Right lung (tissue), 5 donors: ENCODE measurements around the gene CORO1C. TPM values are rescaled to one million over a fixed set of nuclear protein-coding genes. Genes with fewer than 3 reads are reported as not detected.

Experiments
- DNase-seq, 2 donors: peaks; one replicate each; pipeline ENCODE4 v3.0.0-alpha.2; 2013
- polyA plus RNA-seq, 5 donors: library from polyadenylated mRNA; unstranded; fragments of 120-200 nt; gene quantifications; one replicate each; pipeline versions ENCODE4 v1.2.1 to v1.2.3, GENCODE V29; 2013; ENCODE audit warnings: inconsistent platforms in 1 of 5, low replicate concordance in 1 of 5; ENCODE audit not compliant: insufficient read length in 5 of 5, insufficient read depth in 1 of 5

Gene CORO1C
- polyA plus RNA-seq, 5 donors = 61.8 to 95.3 (median 82.1) TPM

- no peak for DNase-seq
Observed at GRCh38 chr12:108653082-108653516, 78.2 kb downstream of the CORO1C start.

DNA sequence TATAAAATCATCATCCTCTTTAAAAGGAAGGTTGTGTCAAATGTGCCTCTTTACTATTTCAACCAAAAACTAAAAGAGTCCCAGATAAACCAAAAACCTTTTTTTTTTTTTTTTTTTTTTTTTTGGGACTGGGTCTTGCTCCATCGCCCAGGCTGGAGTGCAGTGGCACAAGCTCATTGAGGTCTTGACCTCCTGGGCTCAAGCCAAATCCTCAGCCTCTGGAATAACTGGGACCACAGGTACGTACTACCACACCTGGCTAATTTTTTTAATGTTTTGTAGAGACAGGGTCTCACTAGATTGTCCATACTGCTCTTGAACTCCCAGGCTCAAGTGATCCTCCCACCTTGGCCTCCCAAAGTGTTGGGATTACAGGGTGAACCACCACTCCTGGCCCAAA is 81.2 kb downstream of the CORO1C start:
- DNase-seq = no peak

DNA sequence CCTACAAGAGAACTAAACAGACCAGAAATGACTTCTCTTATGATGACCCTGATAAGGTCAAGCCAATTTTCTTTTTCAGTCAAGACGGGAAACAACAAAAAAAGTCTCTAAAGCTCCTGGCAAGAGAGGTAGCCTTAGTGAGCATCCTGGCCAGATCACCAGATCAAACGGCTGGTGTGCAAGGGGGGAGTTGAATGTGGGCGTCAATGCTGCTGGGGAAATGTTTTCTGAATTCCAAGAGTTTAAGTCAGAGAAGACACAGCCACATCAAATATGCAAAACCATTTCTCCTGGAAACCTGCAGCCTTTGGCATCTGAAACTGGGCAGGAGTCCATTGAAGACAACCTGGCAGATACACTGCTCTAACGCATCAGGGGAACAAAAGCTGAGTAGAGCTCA is 81.6 kb downstream of the CORO1C start:
- DNase-seq = no peak

DNA sequence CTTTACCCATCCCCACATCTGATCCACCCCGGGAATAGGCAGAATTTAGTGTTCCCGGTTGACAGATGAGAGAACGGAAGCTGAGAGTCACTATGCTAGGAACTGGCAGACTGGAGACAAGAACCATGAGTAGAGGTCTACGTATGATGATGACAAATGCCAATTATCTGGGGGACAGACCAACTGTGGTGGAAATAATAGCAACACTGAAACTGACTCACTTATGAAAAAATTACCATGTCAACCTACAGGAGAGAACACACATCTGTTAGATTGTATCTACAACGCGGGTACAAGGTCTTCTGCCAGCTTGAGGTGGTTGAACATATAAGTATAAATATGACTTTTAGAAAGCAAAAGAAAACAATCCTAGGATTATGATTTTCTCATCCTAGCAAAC is 82.2 kb downstream of the CORO1C start:
- no peak for DNase-seq

DNA sequence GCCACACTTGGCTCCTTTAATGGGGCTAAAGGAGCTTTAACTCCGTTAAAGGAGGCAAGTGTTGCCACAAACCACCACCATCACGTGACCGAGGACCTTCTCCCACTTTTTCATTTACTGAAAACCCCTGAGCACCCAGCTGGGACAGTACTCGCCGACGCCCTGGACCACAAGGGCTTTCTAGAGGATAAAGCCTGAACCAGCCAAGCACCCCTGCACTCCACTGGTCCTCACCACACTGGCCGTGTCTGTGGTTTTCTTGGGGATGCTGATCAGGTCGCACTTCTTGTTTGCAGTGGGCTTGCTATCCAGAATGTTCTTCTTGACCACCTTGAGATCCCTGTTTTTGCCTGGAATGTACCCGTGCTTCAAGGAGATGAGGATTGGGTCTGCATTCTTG is 82.9 kb downstream of the CORO1C start:
- no peak for DNase-seq

DNA sequence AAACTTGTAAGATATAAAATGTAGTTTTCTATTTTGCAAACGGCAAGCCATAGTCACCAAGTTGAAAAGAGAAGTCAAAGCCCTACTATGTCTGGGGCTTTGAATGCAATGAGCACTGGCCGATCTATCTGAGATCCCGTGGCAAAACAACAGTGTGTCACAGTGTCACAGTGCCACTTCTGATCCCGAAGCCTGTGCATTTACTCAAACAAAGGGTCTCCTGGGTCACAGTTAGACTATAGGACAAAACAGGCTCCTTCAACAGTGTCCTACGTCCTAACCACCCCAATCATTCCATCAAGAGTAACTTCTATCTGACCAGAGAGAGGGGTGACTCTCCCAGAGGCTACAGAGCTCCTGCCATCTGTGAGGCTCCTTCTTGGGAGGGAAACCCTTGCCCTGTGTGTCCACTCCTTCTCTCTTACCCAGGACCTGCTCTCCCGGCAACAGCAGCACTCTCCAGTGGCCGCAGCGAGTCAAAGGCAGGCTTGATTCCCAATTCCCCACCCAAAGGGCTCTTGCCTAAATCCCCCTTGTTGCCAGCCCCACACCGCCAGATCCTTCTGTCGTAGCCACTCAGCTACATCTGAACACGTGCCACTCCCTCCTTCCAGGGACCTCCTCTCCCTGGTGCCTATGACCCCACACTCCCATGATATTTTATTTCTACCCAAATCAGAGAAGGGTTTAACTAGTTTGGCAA is 83.6 kb downstream of the CORO1C start:
- no peak for DNase-seq

- no peak for DNase-seq
Observed at GRCh38 chr12:108646600-108647579, 84.4 kb downstream of the CORO1C start.

- DNase-seq = no peak
Observed at GRCh38 chr12:108645686-108646599, 85.4 kb downstream of the CORO1C start.

DNA sequence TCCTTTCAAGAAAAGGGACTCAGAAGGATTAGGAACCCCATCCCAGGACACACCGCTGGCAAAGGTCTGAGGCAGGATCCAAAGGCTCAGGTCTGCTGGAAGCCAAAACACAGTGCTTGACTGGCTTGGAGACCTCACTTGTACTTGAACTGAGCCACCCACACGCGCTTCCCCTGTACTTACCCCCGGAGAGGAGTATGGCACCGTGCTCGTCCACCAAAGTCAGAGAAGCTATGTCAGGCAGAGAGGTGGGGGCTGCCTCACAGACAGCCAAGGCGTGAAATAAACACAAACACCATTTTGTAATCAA is 86.6 kb downstream of the CORO1C start:
- no peak for DNase-seq

- no peak for DNase-seq
Observed at GRCh38 chr12:108643941-108644810, 87.1 kb downstream of the CORO1C start.

DNA sequence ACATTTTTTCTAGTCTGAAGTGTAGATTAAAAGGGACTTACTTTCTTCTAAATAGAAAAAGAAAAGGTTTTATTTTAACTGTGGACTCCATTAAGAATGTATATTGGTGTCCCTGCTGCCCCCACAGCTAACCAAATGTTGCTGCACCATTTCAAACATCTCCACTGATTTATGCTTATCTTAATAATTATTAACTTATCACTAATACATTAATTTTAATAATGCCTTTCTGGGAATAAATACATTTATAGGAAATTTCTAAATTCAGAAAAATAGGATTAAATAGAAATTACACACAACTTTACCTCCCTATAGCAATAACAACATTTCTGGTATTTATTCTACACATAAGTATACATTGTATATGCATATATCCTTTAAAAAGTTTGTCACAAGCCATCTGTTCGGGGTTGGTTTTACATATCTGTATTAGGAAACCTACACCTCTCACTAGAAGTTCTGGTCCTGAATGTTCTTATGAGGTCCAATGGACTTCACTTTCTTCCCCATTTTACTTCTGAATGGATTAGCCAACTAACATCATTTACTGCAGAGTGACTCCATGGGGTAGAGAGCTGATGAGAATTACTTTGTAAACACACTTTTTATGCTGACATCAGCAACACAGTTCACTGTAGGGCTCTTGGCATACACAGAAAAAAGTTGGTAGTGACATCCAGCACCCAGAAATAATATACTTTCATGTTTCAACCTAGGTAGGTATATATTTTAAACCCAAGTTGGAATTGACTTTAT is 88.2 kb downstream of the CORO1C start:
- no peak for DNase-seq

- DNase-seq = no peak
Observed at GRCh38 chr12:108642269-108642870, 88.9 kb downstream of the CORO1C start.

DNA sequence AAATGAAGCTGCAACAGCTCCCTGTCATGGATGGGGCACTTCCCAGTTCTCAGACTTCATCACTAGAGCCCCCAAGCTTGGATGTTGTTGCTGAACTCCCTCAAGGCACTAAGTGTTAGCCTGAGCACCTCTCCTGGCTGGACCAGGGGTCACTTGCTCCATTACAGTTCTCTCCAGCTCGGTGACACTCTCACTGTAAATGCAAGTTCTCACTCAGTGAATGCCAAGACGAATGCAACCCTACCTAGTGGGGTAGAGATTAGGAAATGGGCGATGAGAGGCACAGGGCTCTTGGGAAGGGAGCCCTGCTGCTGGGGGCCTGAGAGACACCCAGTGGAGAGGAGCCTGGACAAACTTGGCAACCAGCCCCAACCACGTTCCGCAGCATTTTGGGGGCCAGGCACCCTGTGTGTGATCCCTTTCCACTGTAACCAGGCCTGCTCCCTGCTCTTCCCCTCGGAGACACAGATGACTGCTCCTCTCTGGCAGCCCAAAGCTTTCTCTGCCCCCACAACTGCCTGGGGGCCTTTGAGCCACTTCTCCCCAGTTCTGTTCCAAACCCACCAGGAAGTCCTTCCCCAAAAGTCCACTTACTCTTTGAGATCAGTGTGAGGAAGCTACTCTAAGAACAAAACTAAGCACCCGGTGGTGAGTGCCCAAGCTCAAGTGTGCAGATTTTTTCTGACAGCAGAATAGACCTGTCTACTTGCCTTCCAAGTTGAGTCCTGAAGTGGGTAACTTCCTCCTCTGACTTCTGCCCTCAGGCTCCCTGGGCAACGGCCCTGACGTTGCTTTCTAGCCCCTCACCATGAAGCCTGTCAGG is 89.7 kb downstream of the CORO1C start:
- no peak for DNase-seq

DNA sequence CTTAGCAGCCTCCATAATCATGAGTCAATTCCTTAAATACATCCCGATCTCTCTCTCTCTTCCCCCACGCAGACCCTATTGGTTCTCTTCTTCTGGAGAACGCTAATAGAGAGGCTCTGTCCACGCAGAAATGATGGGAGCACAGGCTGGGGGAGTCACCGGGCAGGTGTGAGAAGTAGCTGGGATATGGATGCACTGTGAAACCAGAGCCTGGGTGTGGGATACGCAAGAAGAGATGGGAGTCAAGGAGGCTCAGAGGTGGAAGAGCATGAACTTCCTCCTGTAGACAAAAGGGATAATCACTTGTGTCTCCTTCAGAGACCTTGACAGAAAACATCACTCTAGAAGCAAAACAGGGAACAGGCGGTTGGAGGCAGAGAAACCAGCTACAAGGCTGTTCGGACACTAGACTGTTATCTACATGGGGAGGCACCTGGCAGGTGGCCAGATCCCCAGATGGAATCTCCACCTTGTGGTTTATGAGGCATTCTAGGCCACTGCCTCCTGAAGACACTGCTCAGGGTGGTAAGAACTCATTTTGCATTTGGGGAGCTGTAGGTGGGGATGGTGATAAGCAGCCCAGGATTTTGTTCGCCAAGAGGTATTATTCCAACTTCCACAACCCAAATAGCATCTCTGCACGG is 90.4 kb downstream of the CORO1C start:
- no peak for DNase-seq

GRCh38 chr12:108638997-108639822 is 92.1 kb downstream of the CORO1C start:
- no peak for DNase-seq

DNA sequence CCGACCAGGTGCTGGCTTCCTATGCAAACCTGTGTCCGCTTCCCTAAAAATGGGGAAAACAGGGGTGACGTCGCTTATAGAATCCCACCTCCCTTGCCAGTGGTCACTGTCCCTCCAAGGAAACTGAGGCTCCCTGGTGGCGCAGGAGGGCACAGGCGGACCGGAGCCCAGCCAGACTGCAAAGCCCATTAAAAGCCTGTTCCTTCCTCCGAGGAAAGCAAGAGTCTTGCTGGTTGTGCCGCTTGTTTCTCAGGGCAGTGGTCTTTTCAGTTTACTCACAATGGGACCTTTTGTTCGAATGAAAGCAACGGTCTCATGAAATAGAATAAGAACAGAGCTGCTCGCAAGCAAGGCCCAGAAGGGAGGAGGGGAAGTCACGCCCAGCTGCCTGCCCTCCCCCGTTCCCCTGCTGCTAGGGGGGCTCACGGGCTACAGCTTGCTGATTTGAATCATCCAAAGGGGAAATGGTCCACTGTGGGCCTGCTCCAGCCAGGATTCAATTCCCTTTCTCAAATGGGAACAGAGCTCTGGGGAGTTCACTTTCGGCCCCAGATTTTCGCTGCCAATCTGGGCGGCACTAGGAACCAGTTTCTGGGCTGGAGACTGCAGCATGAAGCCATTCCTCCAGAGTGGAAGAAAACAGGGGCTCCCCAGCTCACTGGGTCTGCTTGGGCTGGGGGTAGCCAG is 93.0 kb downstream of the CORO1C start:
- DNase-seq = no peak
